MM.1S (cell line): Measurements from ENCODE around the gene SNX17.

Source experiments
- EZH2 ChIP-seq: fragments of 300-600 bp; sonication (generic); optimal IDR thresholded peaks from 2 replicates; pipeline ENCODE3; 2017; ENCODE audit warnings: low read depth, mild to moderate bottlenecking, antibody characterized with exemption, low read length, mixed read lengths
- EZH2phosphoT487 ChIP-seq: fragments of 300-600 bp; sonication (generic); IDR thresholded peaks from 2 replicates; pipeline ENCODE4 v1.6.1; 2018; ENCODE audit warnings: antibody characterized with exemption, low read length
- TF ChIP-seq, protein P1 (sequence below): fragments of 300-600 bp; sonication (generic); IDR thresholded peaks from 2 replicates; pipeline ENCODE4 v1.5.1; 2016; ENCODE audit warnings: antibody characterized with exemption, low read length, mixed read lengths

- no peak for TF ChIP-seq EZH2
- TF ChIP-seq, protein P1, sequence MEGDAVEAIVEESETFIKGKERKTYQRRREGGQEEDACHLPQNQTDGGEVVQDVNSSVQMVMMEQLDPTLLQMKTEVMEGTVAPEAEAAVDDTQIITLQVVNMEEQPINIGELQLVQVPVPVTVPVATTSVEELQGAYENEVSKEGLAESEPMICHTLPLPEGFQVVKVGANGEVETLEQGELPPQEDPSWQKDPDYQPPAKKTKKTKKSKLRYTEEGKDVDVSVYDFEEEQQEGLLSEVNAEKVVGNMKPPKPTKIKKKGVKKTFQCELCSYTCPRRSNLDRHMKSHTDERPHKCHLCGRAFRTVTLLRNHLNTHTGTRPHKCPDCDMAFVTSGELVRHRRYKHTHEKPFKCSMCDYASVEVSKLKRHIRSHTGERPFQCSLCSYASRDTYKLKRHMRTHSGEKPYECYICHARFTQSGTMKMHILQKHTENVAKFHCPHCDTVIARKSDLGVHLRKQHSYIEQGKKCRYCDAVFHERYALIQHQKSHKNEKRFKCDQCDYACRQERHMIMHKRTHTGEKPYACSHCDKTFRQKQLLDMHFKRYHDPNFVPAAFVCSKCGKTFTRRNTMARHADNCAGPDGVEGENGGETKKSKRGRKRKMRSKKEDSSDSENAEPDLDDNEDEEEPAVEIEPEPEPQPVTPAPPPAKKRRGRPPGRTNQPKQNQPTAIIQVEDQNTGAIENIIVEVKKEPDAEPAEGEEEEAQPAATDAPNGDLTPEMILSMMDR: no peak
- TF ChIP-seq EZH2phosphoT487: no peak
Measured at GRCh38 chr2:27400348-27401135, 30.1 kb downstream of the SNX17 start.
